HG02623 (cell line): Measurements from ENCODE around the gene SNX19.
"Not testable (repeated sequence)": the region's sequence is repeated elsewhere in the genome, so short reads cannot be mapped to it uniquely, and the experiment has no call there.

Experiments
- ATAC-seq: cut with Tn5 transposase; IDR thresholded peaks from one replicate; pipeline ENCODE4 v1.9.1; 2021; ENCODE audit warnings: moderate library complexity; ENCODE audit not compliant: unreplicated experiment

SNX19 gene

DNA sequence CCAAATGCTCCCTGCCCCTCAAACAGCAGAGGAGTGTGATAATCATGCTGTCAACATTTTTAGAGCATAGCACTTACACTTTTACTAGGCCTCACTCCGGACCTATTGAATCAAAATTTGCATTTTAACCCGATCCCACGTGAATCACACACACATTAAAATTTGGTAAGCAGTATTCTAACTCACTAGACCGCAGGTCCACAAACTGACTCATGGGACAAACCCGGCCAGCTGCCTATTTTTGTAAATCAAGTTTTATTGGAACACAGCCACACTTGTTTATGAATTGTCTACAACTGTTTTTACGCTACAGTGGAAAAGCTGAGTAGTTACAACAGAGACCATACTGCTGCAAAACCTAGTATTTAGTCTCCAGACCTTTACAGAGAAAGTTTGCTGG is 43.3 kb downstream of the SNX19 start:
- no peak for ATAC-seq

- no peak for ATAC-seq
Observed at GRCh38 chr11:130872513-130872912, 43.8 kb downstream of the SNX19 start.

- ATAC-seq = no peak
Observed at GRCh38 chr11:130872102-130872501, 44.2 kb downstream of the SNX19 start.

GRCh38 chr11:130871616-130872015 is 44.7 kb downstream of the SNX19 start:
- ATAC-seq = no peak

- ATAC-seq = no peak
Observed at GRCh38 chr11:130868721-130869390, 47.4 kb downstream of the SNX19 start.

- ATAC-seq = no peak
Observed at GRCh38 chr11:130868086-130868710, 48.1 kb downstream of the SNX19 start.

DNA sequence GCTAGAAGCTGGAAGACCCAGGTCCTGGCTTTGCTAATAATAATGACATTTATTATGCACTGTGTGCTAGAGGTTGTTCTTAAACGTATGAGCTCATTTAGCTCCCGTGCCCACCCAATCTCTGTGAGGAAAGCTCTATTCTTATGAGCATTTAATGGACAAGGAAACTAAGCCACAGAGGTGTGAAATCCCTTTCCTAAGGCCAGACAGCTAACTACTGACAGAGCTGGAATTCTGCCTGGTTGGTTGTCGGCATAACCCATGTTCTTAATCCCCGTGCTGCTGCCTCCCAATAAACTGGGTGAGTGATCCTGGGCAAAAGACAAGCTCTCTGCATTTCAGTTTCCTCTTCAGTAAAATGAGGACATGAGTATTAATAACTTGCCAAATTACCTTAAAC is 49.4 kb downstream of the SNX19 start:
- no peak for ATAC-seq

DNA sequence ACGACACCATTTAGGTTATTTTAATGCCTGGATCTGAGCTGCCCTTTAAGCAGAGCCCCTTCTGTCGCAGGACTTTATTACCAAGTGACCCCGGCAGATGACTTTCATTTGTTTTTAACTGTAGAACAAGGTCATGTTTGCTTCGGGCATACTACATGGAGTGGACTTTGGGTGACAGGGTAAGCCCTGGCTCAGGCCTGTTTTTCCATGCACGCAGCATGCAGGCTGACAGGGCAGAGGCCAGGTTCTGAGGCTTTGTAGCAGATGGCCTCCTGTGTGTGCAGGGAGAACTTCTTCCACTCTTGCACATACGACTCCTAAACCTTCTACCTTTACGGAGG is 50.5 kb downstream of the SNX19 start:
- ATAC-seq = no peak

DNA sequence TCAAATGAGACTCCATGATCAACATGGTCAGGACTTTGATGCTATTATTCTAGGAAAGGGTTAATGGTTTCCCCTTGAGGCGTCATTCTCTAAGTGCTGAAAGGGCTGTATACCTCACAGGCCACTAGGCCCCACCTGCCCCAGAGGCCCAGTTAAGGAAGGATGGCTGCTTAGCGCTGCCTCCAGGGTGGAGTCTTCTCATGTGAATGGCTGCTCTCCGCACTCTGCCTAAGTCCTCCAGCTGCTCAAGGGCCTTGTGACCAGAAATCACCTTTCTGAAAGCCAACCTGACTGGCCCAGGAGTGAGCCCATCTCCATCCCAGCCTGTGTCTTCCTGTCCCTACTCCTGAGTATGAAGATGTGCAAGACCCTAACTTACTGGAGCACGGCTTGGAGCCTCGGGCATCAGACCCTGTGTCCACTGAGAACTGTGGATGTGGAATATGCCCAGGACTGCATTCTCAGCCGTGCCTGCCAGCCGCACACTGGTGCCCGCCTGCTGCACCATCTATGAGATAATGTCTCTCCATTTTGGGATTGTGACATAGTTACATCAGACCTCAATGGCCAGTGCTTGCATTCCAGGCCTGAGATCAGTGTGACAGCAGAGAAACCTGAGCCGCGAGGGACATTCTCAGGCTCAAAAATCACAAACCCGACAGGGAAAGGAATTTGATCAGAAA is 51.0 kb downstream of the SNX19 start:
- no peak for ATAC-seq

DNA sequence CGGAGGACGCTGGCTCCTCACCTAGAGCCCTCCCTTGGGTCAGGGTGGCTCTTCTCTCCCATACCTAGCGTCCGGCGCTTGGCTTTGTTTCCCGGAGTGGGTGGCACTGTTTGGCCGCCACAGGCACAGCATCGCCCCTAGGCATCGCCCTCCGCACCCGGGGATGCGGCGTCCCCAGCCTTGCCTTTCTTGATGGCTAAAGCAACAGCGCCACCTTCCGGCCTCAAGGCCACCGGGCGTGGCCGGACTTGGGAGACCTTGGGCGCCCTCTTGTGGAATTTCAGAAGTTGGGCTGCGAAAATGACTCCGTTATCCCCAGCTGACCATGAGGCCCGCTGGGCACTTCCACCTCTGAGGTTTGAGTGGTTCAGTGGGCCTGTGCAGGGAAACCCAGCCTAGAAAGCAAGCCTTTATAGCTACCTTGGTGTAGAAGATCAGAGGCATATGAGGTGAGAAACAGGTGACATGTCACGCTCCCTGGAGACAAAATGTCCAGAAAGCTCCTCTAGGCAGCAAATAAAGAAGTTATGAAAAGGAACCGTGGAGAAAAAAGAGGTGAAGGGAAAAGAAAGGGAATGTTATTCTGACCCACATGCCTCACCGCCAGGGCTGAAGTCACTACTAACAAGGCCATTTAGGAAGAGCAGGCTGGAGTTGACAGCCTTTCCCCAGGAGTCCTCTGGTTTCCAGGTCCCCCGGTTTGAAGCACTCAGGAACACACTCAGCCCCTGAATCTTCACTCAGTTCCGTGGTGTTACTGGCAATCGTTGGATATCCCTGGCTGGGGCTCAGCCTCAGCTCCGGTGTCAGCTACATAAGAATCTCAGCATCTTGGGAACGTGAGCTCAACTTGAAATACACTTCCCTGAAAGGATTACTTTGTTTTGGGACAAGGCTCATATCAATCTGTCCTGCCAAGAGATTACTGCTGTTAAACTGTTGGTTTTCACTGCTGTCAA is 54.1 kb downstream of the SNX19 start:
- peak; percentile 69 for ATAC-seq

GRCh38 chr11:130861283-130861682 is 55.0 kb downstream of the SNX19 start:
- ATAC-seq = no peak

- ATAC-seq = no peak
Observed at GRCh38 chr11:130859886-130860285, 56.4 kb downstream of the SNX19 start.

- no peak for ATAC-seq
Observed at GRCh38 chr11:130858215-130858614, 58.1 kb downstream of the SNX19 start.

DNA sequence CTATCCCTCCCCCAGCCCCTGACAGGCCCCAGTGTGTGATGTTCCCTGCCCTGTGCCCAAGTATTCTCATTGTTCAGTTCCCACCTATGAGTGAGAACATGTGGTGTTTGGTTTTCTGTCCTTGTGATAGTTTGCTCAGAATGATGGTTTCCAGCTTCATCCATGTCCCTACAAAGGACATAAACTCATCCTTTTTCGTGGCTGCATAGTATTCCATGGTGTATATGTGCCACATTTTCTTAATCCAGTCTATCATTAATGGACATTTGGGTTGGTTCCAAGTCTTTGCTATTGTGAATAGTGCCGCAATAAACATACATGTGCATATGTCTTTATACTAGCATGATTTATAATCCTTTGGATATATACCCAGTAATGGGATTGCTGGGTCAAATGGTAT is 60.6 kb downstream of the SNX19 start:
- ATAC-seq = not testable (repeated sequence)

GRCh38 chr11:130854483-130854882 is 61.8 kb downstream of the SNX19 start:
- no peak for ATAC-seq

GRCh38 chr11:130852589-130852988 is 63.7 kb downstream of the SNX19 start:
- ATAC-seq = no peak

DNA sequence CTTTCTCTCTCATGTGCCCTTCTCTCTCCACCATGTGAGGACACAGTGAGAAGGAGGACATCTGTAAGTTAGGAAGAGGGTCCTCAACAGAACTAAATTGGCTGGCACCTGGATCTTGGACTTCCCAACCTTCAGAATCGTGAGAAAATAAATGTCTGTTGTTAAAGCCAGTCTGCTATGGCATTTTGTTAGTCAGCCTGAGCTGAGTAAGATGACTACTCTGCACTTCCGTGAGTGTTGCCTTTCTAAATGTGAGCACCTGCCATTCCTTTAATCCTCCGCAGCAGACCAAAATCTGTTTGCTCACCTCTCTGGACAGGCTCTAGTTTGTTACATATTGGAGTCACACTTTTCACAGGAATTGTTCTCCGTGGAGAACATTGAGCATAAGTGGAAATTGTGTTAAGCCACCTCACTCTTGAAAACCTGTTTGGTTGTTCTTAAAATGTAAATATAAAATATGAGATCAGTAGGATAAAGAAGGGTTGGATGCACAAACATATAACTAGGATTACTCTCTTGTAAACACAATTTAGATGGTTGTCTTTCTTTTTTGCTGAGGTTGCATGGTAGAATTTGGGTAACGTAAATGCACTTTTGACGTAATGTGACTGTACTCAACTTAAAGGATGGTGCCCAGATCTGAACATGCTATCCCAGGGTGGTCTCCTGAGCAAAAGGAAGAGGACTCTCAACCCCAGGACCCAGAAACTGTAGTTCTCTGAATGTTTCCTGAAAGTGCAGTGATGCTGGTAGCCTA is 65.9 kb downstream of the SNX19 start:
- no peak for ATAC-seq

GRCh38 chr11:130849215-130849568 is 67.1 kb downstream of the SNX19 start:
- ATAC-seq = no peak

- ATAC-seq = no peak
Observed at GRCh38 chr11:130848361-130849214, 67.7 kb downstream of the SNX19 start.

DNA sequence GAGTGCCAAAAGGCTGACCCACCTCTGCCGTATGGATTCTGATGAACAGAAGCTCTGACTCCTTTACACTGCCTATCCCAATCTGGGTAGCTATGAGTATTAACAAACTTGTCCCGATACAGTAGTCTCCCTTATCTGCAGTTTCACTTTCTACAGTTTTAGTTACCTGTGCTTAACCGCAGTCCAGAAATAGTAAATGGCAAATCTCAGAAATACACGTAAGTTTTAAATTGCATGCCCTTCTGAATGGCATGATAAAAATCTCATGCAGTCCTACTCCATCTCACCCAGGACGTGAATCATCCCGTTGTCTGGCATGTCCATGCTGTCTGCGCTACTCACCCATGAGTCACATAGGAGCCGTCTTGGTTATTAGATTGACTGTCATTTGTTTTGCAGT is 68.8 kb downstream of the SNX19 start:
- ATAC-seq = no peak
